NCI-H345 treated with DMSO at 0.1 percent for 48 hours (cell line): Measurements from ENCODE around the gene LCT.

ENCODE experiments used
- DNase-seq: peaks from one replicate; lab custom pipeline; 2025; ENCODE audit not compliant: unreplicated experiment; lab: John Stamatoyannopoulos, UW

LCT gene

DNA sequence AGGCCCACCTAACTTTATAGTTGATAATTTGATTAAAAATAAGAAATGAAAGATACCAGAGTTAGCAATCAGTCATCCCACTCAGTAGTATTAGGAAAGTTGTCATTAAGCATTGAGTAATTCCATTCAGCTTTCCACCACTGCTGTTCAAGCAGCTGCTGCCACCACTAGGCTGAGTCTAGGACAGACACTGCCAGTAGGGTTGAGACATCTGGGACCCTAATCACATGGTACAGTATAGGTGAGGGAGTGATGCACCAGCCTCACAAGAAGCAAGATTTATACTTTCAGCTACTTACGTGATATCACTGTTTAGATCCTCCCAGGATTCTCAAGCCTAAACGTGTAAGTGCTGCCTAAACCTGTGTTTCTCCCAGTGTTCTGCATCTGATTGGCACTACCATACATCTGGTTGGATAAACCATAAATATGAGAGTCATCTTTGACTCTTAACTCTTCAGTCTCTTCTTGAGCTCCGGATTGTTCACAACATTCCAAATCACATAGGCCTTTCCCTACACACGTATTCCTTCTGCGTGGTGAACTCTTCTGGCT lies 92.1 kb downstream of the LCT start:
- no peak for DNase-seq

DNA sequence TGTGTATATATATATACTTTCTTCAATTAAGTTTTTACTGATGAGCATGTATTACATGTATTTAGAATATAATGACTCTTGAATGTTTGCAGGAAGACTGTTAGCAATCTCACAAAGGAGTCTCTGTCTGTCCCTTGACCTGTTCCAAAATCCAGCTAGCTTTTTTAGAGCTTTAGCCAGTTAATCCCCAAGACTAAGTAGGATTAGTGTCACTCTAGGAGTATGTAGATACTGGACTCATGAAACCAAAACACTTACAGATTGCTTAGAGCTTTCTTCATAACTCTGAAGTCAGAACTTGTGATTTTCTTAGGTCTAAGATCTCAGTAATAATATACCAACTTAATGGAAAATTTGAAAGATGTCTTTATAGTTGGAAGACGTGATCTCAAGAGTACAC lies 93.1 kb downstream of the LCT start:
- no peak for DNase-seq

DNA sequence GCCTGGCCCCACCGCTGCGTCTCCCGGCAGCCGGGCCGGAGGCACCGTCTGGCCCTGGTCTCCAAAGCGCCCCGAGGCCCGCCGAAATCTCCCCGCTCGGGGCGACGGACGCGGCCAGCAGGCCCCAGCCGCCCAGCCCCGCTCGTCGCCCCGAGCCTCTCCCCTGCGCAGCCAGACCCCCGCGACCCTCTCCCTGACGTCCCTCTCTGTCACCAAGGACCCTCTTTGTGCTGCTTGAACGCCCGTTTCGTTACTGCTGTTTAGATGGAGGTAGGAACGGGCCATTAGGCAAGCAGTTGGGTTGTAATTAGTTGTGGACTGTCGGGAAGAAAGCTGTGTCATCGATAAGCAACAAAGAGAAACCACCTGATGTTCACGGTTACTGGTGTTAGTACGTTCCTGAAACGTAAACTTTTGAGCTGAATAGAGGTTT lies 94.6 kb downstream of the LCT start:
- peak; percentile 8 for DNase-seq

DNA sequence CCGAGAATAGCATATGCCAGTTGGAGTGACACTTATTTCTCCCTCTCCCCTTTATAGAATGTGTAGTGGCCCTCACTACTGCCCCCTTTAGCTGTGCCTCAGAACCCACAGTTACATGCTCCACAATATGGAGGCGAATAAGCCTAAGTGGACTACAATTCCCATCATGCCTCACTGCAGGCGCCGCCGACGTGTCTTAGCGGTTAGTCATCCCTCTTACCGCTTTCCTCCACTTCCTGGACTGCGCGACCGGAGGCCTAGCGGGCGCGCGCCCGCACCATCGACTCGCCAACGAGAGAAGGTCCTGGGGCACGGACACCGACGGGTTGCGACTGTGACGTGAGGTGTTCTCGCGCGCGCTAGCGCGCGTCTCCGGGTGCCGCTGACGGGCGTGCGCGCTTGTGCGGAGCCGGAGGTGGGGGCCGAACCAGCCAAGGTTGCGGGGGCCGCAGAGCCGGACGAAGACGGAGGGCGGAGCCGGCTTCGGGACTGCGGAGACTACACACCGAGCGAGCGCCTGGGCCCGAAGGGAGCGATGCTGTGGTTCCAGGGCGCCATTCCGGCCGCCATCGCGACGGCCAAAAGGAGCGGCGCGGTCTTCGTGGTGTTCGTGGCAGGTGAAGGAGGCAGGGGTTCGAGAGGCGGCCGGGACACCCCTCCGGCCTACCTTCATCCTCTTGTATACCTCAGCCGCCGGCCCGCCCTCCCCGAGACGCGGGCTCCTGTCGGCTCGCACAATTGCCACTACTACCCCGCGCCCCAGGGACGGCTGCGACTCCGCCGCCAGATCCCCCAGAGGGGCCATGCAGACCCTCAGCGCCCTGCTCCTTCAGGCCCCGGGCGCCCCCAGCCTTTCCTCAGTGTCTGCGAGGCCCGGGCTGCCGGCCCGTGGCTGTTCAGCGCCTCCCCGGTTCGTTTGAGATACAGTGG lies 95.3 kb downstream of the LCT start, which contains the start of gene UBXN4:
UBXN4 (plus strand) TSS at position 461 of the 930 bp plus-strand sequence; CDS start at position 536, 75 bp downstream.
- peak; percentile 93 for DNase-seq

DNA sequence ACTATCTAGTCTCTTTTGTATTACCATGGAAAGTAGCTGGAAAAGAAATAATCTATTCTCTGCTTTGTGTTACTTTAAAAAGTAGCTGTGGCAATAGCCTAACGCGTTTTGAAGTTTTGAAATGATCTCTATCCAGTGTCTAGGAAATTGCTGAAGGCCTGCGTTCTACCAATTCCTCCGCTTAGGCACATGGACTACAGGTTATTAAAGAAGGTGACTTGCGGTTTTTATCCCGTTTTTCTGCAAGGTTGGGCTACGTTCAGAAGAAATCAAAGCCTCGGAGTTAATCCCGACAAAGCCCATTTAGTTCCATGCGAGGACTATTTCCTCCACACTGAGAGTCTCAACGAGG lies 96.0 kb downstream of the LCT start:
- DNase-seq = no peak

DNA sequence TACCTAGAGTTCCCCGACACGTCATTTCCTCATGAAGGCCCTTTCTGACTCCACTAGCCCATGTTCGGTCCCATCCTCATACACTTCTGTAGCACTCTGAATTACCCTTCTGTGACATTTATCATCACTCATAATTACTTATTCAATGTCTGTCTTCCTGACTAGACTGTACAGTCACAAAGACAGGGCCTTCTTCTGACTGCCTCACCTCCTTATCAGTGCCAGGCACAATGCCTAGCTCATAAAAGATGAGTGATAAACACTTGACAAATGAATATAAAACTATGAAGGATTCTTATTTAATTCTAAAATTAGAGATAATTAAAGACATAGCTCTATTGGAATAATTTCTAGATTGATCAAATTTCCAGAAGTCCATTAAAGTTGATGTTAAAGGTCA lies 96.8 kb downstream of the LCT start:
- DNase-seq = no peak
